ENCODE data around the gene PRSS23.
"Not testable (repeated sequence)": the region's sequence is repeated elsewhere in the genome, so short reads cannot be mapped to it uniquely, and the experiment has no call there.

PRSS23 gene

DNA sequence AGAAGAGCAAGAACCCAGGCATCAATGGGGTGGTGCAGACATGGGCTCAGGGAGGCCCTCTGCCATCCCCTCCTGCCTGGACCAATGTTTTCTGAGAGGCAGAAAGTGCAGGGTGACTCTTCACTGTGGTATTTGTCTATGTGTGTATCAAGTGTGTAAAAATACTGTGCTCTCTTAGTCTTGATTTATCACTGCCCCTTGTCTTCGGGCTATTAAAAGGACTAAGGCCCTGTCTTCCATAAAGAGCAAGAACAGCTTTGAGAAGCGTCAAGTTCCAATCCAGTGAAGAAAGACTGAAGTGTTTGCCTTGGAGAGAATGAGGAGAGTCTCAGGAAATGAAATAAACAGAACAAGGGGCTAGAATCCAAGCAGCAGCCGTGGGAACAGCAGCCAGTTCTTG is 14.4 kb downstream of the PRSS23 start:
- DNase-seq (no peak), ATAC-seq (replicated peaks) (no peak)
- Mint-ChIP-seq H3K4me1 (no peaks in the 10 kb centered on the region), H3K27me3 (peaks cover 8 to 11% of the 10 kb centered on the region in 2 donors), H3K27ac (no peak overlapping the region), H3K9me3 (no peaks in the 10 kb centered on the region), H3K36me3 (no peaks in the 10 kb centered on the region), H3K4me3 (no peak overlapping the region)

DNA sequence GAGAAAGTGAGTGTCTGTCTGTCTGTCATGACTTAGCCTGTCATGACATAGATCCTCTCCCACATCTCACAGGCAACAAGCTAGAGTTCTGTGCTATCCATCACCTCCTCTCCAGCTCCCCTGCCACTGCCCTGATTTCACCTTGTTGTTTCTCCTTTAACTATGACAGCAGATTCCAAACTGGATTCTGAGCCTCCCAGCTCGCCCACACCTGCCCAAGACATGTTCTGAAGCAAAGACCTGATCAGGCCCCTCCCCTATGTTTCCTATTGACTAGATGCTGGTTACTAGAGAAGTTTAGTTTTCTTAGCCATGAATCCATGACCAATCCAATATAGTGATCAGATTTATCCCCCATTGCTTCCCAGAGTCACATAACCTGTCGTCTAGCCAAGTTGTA is 15.4 kb downstream of the PRSS23 start:
- DNase-seq, result no peak
- Mint-ChIP-seq H3K27ac (no peak overlapping the region), H3K27me3 (peaks cover 8 to 11% of the 10 kb centered on the region in 2 donors), H3K4me3 (no peak overlapping the region), H3K36me3 (no peaks in the 10 kb centered on the region), H3K9me3 (no peaks in the 10 kb centered on the region), H3K4me1 (no peaks in the 10 kb centered on the region)
- ATAC-seq (replicated peaks), result no peak

GRCh38 chr11:86816251-86816726 is 15.9 kb downstream of the PRSS23 start:
- Mint-ChIP-seq H3K27me3 (peaks cover 8 to 11% of the 10 kb centered on the region in 2 donors), H3K4me3 (no peak overlapping the region), H3K4me1 (no peaks in the 10 kb centered on the region), H3K9me3 (no peaks in the 10 kb centered on the region), H3K27ac (no peak overlapping the region), H3K36me3 (no peaks in the 10 kb centered on the region)
- no peak for ATAC-seq (replicated peaks)
- DNase-seq, result no peak

GRCh38 chr11:86818462-86819192 is 18.3 kb downstream of the PRSS23 start:
- no peak overlapping the region for H3K4me3 Mint-ChIP-seq
- H3K9me3 Mint-ChIP-seq, result no peaks in the 10 kb centered on the region
- H3K27ac Mint-ChIP-seq, result no peak overlapping the region
- no peaks in the 10 kb centered on the region for H3K4me1 Mint-ChIP-seq
- ATAC-seq (replicated peaks) (peak in 1 of 2 donors; percentile 34), DNase-seq (no peak)
- H3K36me3 Mint-ChIP-seq, result no peaks in the 10 kb centered on the region
- peaks cover 8 to 11% of the 10 kb centered on the region in 2 donors for H3K27me3 Mint-ChIP-seq

DNA sequence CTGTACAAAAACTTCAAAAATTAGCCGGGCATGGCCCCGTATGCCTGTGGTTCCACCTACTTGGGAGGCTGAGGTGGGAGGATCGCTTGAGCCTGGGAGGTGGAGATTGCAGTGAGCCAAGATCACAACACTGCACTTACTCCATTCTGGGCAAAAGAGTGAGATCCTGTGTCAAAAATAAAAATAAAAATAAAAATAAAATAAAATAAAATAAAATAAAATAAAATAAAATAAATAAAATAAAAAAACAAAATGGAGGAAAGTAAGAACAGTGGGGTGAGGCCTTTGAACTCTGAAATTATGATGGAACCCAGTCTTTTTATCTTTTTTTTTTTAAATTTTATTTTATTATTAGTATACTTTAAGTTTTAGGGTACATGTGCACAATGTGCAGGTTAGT is 23.8 kb downstream of the PRSS23 start:
- not testable (repeated sequence) for H3K36me3 Mint-ChIP-seq; ATAC-seq (replicated peaks); H3K27me3 Mint-ChIP-seq; H3K4me3 Mint-ChIP-seq; DNase-seq; H3K4me1 Mint-ChIP-seq; H3K9me3 Mint-ChIP-seq; H3K27ac Mint-ChIP-seq

- H3K4me3 Mint-ChIP-seq; DNase-seq; ATAC-seq (replicated peaks); H3K36me3 Mint-ChIP-seq; H3K4me1 Mint-ChIP-seq; H3K9me3 Mint-ChIP-seq; H3K27ac Mint-ChIP-seq: not testable (repeated sequence)
- H3K27me3 Mint-ChIP-seq, result peaks cover 9 to 31% of the 10 kb centered on the region in 2 donors
Observed at GRCh38 chr11:86834376-86834775, 34.0 kb downstream of the PRSS23 start.

DNA sequence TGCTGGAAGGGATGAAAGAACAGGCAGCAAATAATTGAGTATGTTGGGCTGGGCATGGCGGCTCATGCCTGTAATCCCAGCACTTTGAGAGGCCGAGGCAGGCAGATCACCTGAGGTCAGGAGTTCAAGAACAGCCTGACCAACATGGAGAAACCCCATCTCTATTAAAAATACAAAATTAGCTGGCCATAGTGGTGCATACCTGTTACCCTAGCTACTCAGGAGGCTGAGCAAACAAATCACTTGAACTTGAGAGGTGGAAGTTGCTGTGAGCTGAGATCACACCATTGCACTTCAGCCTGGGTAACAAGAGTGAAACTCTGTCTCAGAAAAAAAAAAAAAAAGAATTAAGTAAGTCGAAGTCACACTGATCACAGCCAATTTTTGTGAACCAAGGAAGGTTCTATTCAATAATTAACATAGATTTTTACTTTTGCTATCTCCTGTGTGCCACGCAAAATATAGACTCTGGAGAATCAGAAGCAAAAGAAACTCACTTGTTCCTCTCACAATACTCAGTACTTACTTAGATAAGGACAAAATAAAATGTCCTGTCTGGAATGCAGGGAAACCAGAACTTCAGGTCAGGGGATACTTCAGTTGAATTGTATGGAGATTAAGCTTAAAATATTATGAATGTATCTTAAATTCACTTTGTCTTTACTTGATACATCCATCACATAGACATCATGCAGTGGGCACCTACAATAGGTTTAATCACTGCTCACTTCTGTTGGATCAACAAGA is 44.6 kb downstream of the PRSS23 start:
- not testable (repeated sequence) for ATAC-seq (replicated peaks); H3K9me3 Mint-ChIP-seq; H3K27ac Mint-ChIP-seq; DNase-seq; H3K4me3 Mint-ChIP-seq; H3K4me1 Mint-ChIP-seq; H3K36me3 Mint-ChIP-seq
- peaks cover 0 to 13% of the 10 kb centered on the region in 2 donors for H3K27me3 Mint-ChIP-seq

GRCh38 chr11:86848132-86848531 is 47.8 kb downstream of the PRSS23 start:
- Mint-ChIP-seq H3K4me1 (no peaks in the 10 kb centered on the region), H3K27me3 (no peaks in the 10 kb centered on the region), H3K27ac (no peak overlapping the region), H3K9me3 (peaks cover 0 to 5% of the 10 kb centered on the region in 2 donors), H3K4me3 (no peak overlapping the region), H3K36me3 (peaks cover 0 to 1% of the 10 kb centered on the region in 2 donors)
- DNase-seq (no peak), ATAC-seq (replicated peaks) (no peak)

- H3K4me3 Mint-ChIP-seq, result no peak overlapping the region
Observed at GRCh38 chr11:86849679-86850078, 49.3 kb downstream of the PRSS23 start.

More at GRCh38 chr11:86849679-86850078, 49.3 kb downstream of the PRSS23 start:
- H3K27me3 Mint-ChIP-seq, result no peaks in the 10 kb centered on the region
- DNase-seq (no peak), ATAC-seq (replicated peaks) (no peak)
- H3K36me3 Mint-ChIP-seq, result peaks cover 0 to 1% of the 10 kb centered on the region in 2 donors
- H3K4me1 Mint-ChIP-seq, result no peaks in the 10 kb centered on the region
- H3K9me3 Mint-ChIP-seq, result no peaks in the 10 kb centered on the region
- H3K27ac Mint-ChIP-seq, result no peak overlapping the region

Measured in stimulated activated naive B cell treated with anti-CD40 and anti-IgM and Interleukin-4, amounts not matched to agents 10 μg/mL and 1 μg/mL and 100 μg/mL, for 72 hours (primary cell).